Stimulated activated effector memory CD8-positive, alpha-beta T cell treated with anti-CD3 and anti-CD28 coated beads, Interleukin-12 subunit alpha, Interleukin-12 subunit beta, amount 100 ng/mL, for 72 hours (primary cell): ENCODE measurements around the gene ZNF655.
"Not testable (repeated sequence)": the region's sequence is repeated elsewhere in the genome, so short reads cannot be mapped to it uniquely, and the experiment has no call there.

ENCODE experiments used
- ATAC-seq: fragments of 150-1000 bp; cut with Tn5 transposase; 2 replicates; pipeline ENCODE4 v1.10.0; 2021
- DNase-seq, 2 donors: peaks; one replicate each; pipeline ENCODE4 v3.0.0; 2021 to 2022; ENCODE audit warnings: low spot score in 2 of 2
- H3K27ac Mint-ChIP-seq: one replicate; pipeline ENCODE4 v1.8.0; 2022; ENCODE audit warnings: mild to moderate bottlenecking, mixed read lengths
- H3K36me3 Mint-ChIP-seq: one replicate; pipeline ENCODE4 v1.8.0; 2022; ENCODE audit warnings: mild to moderate bottlenecking, mixed read lengths
- H3K4me1 Mint-ChIP-seq: one replicate; pipeline ENCODE4 v1.8.0; 2022; ENCODE audit warnings: mixed read lengths
- H3K4me3 Mint-ChIP-seq: one replicate; pipeline ENCODE4 v1.8.0; 2022; ENCODE audit warnings: mild to moderate bottlenecking, mixed read lengths
- H3K9me3 Mint-ChIP-seq: one replicate; pipeline ENCODE4 v1.8.0; 2022; ENCODE audit warnings: mixed read lengths

Gene ZNF655

DNA sequence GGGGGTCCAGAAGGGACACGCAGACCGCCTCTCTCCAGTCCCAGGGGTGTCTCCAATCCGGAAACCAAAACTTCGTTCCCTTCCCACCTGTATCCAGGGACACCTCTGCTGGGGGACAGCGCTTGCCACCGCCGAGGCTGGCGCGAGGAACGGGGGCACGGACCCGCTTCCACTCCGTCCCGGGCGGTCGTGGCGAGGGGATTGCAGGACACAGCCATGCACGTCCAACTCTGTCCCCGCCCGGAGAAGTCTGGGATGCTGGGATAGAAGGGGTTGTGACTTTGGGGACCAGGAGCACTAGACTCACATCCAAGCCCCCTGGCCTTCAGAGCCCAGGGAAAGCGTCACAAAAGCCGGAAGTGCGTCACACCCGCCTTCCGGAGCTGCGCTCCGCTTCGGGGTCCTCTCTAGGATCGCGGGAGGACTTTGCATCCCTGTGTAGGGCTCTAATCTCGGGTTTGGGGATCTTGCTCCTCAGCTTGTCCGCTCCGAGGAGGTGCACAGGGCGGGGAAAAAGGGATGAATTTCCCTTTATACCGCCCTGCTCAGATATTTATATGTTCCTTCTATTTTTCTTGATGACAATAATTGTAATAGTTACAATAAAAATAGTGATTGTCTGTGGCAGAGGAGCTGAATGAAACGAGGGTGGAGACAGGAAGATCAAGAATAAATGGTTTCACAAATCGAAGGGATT lies 6.5 kb upstream of the ZNF655 start, which contains the start of gene FAM200A:
FAM200A (minus strand) TSS at position 348 of the 697 bp plus-strand sequence. CDS start 3,707 bp downstream, outside the sequence.
- ATAC-seq = peak; percentile 99
- peak within 1 kb of the TSS; percentile 90 for H3K4me3 Mint-ChIP-seq
- peak; percentile 64 to 87 for DNase-seq
- H3K9me3 Mint-ChIP-seq = no peaks in the 10 kb centered on the region
- H3K4me1 Mint-ChIP-seq = peaks cover 18% of the 10 kb centered on the region
- peak within 1 kb of the TSS; percentile 95 for H3K27ac Mint-ChIP-seq
- peaks cover 35% of the 10 kb centered on the region for H3K36me3 Mint-ChIP-seq

DNA sequence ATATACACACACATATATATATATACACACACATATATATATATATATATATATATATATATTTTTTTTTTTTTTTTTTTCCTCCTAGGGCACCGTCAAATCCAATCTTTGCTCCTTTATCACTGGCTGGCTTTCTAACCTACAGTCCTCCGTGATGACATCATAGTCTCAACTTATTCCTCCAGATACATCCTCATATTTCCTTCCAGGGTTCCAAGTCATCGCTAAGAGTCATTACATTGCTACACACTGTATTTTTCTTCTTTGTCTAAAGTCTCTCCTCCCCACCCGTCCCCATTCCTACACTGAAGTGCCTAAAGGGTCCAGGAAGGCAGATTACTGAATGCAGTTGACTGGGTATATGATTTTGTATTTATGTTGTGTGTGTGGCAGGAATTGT lies 5.4 kb upstream of the ZNF655 start:
- DNase-seq (no peak), ATAC-seq (no peak)
- Mint-ChIP-seq H3K4me3 (no peak overlapping the region), H3K36me3 (peaks cover 43% of the 10 kb centered on the region), H3K27ac (no peak overlapping the region), H3K4me1 (peaks cover 28% of the 10 kb centered on the region), H3K9me3 (no peaks in the 10 kb centered on the region)

DNA sequence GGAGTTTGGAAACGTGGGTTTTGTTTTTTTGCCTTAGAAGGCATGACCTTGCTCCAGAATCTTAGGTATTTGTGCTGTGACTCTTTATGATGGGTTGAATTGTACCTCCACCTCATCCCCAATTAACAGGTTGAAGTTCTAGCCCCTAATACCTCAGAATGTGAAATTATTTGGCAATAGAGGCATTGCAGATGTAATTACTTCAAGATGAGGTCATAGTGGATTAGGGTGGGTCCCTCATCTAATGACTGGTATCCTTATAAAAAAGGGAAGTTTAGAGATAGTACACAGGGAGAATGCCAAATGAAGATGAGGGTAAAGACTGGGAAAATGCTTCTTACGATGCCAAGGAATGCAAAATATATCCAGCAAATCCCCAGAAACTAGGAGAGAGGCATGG lies 3.5 kb upstream of the ZNF655 start:
- H3K27ac Mint-ChIP-seq = peak overlapping the region; percentile 57
- no peaks in the 10 kb centered on the region for H3K9me3 Mint-ChIP-seq
- H3K4me3 Mint-ChIP-seq = no peak overlapping the region
- ATAC-seq = no peak
- H3K4me1 Mint-ChIP-seq = peaks cover 30% of the 10 kb centered on the region
- peaks cover 62% of the 10 kb centered on the region for H3K36me3 Mint-ChIP-seq
- no peak for DNase-seq

DNA sequence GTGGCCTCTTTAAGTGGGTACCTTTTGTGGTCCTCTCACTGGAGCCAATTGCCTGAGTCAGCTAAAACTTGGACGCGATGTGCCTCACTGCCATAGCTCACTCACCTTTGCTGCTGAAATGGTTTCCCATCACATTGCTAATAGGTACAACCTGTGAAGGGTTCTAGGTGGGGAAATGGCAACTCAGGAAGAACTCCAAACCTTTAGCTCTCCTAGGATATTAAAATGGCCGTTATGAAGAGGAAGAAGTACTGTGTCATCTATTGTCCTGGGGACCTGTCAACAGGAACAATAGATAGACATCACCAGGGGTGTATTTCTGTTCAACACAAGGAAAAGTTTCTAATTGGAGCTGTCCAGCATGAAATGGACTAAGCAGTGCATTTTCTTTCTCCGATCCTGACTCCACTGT lies 1.2 kb upstream of the ZNF655 start:
- Mint-ChIP-seq H3K4me3 (peak overlapping the region; percentile 100), H3K4me1 (peaks cover 32% of the 10 kb centered on the region), H3K27ac (peak overlapping the region; percentile 100), H3K9me3 (no peaks in the 10 kb centered on the region), H3K36me3 (peaks cover 84% of the 10 kb centered on the region)
- ATAC-seq = no peak
- DNase-seq = no peak

DNA sequence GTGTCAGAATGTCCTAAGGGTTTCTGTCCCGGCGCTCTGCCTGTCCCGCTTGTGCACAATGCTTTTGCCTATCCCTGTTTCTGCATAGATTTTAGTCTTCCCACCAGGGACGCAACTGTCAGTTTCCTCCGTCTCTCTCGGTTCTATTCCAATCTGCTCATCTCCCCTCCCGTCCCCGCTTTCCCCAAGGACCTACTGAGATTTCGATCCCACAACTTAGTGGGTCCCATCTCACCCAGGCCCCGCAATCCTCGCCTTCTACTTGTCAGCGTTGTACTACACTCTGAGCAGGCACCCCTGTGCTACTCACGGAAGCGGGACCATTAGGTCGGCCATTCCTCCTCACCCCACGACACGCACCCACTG lies 519 bp upstream of the ZNF655 start:
- ATAC-seq (peak; percentile 71), DNase-seq (no peak)
- Mint-ChIP-seq H3K9me3 (no peaks in the 10 kb centered on the region), H3K36me3 (peaks cover 91% of the 10 kb centered on the region), H3K4me3 (peak overlapping the region; percentile 100), H3K4me1 (peaks cover 36% of the 10 kb centered on the region), H3K27ac (peak overlapping the region; percentile 100)

DNA sequence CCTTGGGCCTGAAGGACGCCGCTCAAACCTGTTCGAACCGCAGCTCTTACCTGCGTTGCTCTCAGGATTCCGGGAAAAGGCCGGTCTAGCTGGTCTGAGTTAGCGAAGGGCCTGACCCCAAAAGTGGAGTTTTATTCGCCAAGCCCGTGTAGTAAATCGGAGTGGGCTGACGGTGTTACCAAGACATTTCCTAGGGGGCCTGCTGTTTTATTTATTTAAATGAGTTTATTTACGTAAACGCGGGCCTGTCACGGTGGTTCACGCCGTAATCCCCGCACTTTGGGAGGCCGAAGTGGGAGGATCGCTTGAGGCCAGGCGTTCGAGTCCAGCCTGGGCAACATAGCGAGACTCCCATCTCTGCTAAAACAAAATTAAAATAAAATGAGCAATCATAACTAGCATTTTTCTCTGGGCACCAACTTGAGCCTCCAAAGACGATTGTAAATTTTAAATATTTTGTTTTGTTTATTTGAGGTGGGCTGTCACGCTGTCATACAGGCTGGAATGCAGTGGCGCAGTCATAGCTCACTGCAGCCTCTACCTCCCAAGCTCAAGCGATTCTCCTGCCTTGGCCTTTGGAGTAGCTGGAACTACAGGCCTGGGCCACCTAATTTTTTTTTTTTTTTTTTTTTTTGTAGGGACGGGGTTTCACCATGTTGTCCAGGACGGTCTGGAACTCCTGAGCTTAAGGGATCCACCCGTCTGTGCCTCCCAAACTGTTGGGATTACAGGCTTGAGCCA lies 903 bp downstream of the ZNF655 start:
- Mint-ChIP-seq H3K4me3 (peak overlapping the region; percentile 100), H3K27ac (peak overlapping the region; percentile 100), H3K4me1 (peaks cover 51% of the 10 kb centered on the region), H3K36me3 (peaks cover 100% of the 10 kb centered on the region), H3K9me3 (no peaks in the 10 kb centered on the region)
- ATAC-seq (no peak), DNase-seq (no peak)

DNA sequence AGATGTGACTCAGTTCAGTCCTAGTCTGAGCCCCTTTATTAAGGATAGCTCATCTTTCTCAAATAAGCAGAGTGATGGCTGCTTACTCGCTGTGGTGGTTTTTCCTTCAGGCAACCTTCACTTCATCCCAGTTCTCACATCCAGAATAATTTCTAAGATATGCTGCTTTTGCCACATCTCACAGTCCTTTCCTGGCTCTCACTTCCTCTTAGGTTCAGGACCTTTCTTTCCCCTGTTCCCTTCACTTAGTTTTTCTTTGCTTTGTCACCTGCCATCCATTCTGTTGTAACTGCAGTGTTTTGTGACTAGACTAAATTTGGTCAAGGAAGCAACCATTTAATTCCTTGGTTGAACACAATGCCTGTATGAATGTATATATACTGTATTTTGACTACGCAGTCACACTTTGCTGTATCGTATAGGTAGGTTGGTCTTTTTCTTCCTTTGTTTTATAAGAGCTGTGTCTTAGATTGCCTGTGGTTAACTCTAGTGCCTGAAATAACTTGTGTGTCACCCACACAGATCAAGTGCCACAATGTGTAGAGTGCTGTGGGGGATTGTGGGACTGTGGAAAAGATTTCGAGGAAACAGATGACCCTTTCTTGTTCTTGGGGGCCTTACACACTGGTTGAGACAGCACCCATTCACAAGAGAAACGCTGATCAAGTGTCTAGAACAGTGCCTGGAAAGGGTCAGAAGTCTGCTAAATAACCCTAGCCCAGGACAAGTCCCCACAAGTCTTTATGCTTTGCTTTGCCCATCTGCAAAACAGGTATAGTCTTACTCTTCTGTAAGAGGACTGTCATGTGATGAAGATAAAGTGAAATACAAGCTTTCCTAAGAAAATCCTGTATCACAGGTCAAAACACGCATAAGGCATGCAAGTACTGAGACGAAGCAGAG lies 2.6 kb downstream of the ZNF655 start:
- peaks cover 52% of the 10 kb centered on the region for H3K4me1 Mint-ChIP-seq
- DNase-seq = no peak
- peak overlapping the region; percentile 100 for H3K4me3 Mint-ChIP-seq
- no peaks in the 10 kb centered on the region for H3K9me3 Mint-ChIP-seq
- ATAC-seq = no peak
- peaks cover 100% of the 10 kb centered on the region for H3K36me3 Mint-ChIP-seq
- peak overlapping the region; percentile 100 for H3K27ac Mint-ChIP-seq

DNA sequence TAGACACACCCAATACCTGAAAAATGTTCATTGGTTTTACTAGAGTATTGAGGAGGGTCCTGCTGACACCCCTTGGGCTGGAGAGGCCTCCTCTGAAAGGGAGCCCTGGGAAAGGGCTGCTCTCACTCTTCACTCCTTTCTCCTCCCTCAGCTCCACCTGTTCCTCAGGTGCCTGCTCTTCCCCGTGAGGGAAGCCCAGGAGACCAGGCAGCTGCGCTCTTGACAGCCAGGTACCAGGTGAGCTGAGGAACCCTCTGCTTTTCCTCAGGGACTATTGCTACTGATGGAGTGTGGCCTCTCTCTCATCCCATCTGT lies 3.3 kb downstream of the ZNF655 start:
- Mint-ChIP-seq H3K4me1 (peaks cover 52% of the 10 kb centered on the region), H3K36me3 (peaks cover 100% of the 10 kb centered on the region), H3K9me3 (no peaks in the 10 kb centered on the region), H3K27ac (peak overlapping the region; percentile 84), H3K4me3 (no peak overlapping the region)
- DNase-seq (no peak), ATAC-seq (no peak)

DNA sequence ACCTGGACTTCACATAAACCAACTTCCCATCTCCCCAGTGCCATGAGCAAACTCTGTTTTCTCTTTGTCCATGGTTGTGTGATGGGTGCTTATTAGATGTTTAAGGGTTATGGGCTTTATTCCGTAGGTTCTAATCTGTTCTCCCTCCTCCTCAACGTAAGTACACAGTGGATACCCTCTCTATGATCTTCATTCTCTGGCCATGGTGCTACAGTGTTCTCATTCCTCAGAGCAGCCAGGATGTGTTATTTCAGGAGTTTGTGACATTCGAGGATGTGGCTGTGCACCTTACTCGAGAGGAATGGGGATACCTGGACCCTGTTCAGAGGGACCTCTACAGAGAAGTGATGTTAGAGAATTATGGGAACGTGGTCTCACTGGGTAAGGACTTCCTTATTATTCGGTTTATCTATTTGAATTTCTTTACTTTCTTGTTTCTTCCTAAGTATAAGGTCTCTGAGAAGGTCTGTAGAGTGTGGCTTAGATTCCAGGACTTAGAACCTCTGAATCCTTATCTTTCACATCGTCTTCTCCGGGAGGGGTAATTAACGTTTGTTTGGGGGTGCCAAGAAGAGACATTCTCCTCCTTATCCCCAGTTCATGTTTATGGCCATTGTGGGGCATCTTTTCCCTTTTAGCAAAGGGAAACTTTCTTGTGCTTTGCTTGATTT lies 3.8 kb downstream of the ZNF655 start:
- H3K9me3 Mint-ChIP-seq = no peaks in the 10 kb centered on the region
- peak overlapping the region; percentile 17 for H3K4me3 Mint-ChIP-seq
- H3K4me1 Mint-ChIP-seq = peaks cover 49% of the 10 kb centered on the region
- H3K27ac Mint-ChIP-seq = peak overlapping the region; percentile 84
- ATAC-seq (no peak), DNase-seq (no peak)
- H3K36me3 Mint-ChIP-seq = peaks cover 100% of the 10 kb centered on the region

DNA sequence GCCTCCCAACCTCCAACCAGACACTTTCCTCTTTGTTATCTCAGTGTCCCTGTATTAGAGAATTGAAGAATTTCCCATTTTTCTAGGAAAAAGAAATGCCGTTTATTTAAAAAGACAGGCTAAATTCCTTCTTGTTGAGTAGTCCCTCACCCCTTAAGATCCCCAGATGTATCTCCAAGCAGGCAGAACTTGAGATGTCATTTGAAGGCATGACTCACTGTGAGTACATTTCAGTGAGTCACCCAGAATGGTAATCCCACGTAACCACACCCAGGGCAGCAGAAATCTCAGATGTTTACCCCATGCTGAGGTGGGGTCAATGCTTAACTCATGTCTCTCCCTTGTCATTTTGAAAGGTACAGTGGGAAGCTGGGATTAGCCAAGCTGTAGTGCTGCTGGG lies 4.4 kb downstream of the ZNF655 start:
- Mint-ChIP-seq H3K4me3 (peak overlapping the region; percentile 17), H3K4me1 (peaks cover 45% of the 10 kb centered on the region), H3K36me3 (peaks cover 100% of the 10 kb centered on the region), H3K27ac (peak overlapping the region; percentile 84), H3K9me3 (no peaks in the 10 kb centered on the region)
- peak; percentile 79 for ATAC-seq
- DNase-seq = peak in 1 of 2 donors; percentile 62

DNA sequence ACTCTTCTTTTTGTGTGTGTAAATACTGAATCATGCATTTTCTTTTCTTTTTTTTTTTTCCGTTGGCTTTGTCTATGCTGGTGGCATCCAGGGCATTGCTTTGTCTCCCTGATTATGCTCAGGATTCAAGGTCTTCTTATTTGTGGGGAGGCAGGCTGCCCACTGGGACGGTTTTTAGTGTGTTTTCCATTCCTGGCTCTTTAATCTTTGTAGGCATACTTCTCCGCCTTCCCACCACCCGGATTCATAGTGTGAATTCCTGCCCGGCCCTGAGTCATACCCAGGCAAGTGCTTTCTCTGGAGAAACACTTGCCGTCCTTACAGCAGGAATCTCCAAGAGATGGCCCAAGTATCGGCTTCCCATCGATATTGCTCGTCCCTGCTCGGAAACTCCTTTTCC lies 5.2 kb downstream of the ZNF655 start:
- Mint-ChIP-seq H3K4me1 (peaks cover 41% of the 10 kb centered on the region), H3K9me3 (no peaks in the 10 kb centered on the region), H3K36me3 (peaks cover 100% of the 10 kb centered on the region), H3K27ac (peak overlapping the region; percentile 84), H3K4me3 (no peak overlapping the region)
- DNase-seq (no peak), ATAC-seq (no peak)

DNA sequence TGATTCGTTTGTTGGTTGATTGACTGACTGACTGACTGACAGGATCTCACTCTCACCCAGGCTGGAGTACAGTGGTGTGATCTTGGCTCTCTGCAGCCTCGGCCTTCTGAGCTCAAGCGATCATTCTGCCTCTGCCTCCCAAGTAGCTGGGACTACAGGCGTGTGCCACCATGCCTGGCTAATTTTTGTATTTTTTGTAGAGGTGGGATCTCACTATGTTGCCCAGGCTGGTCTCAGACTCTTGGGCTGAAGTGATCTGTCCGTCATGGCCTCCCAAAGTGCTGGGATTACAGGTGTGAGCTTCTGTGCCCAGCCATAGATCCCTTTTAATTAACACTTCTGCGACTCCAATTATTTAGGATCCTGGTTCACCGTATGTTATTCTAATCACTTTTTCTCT lies 10.3 kb downstream of the ZNF655 start:
- H3K4me1 Mint-ChIP-seq, ATAC-seq, H3K4me3 Mint-ChIP-seq, H3K9me3 Mint-ChIP-seq, H3K27ac Mint-ChIP-seq, DNase-seq: not testable (repeated sequence)
- H3K36me3 Mint-ChIP-seq = peaks cover 100% of the 10 kb centered on the region

DNA sequence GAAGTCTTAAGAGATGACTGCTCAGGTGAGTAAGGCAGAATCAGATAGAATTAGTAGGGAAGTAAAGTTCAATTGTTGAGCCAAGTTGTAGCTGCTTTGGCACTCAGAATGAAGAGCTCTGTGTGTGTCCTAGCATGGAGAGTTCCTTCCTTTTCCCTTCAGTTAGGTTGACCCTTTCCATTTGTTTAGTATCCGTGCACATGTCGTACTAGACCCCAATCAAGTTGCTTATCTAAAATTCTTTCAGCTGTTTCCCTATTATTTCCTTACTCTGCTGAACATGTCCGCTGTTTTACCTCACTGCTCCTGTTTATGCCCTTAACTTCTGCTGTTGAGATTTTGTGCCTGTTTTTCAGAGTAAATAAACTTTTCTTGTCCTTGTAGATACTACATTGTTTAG lies 13.3 kb downstream of the ZNF655 start:
- DNase-seq (no peak), ATAC-seq (no peak)
- H3K4me1 Mint-ChIP-seq = no peaks in the 10 kb centered on the region
- peak overlapping the region; percentile 41 for H3K27ac Mint-ChIP-seq
- no peaks in the 10 kb centered on the region for H3K9me3 Mint-ChIP-seq
- H3K36me3 Mint-ChIP-seq = peaks cover 73% of the 10 kb centered on the region
- H3K4me3 Mint-ChIP-seq = no peak overlapping the region

DNA sequence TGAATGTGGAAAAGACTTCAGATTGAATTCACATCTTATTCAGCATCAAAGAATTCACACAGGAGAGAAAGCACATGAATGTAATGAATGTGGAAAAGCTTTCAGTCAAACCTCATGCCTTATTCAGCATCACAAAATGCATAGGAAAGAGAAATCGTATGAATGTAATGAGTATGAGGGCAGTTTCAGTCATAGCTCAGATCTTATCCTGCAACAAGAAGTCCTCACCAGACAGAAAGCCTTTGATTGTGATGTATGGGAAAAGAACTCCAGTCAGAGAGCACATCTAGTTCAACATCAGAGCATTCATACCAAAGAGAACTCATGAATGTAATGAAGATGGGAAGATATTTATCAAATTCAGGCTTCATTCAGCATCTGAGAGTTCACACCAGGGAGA lies 14.8 kb downstream of the ZNF655 start:
- peaks cover 58% of the 10 kb centered on the region for H3K36me3 Mint-ChIP-seq
- H3K9me3 Mint-ChIP-seq = no peaks in the 10 kb centered on the region
- H3K27ac Mint-ChIP-seq = peak overlapping the region; percentile 9
- DNase-seq (no peak), ATAC-seq (no peak)
- H3K4me1 Mint-ChIP-seq = no peaks in the 10 kb centered on the region
- no peak overlapping the region for H3K4me3 Mint-ChIP-seq

DNA sequence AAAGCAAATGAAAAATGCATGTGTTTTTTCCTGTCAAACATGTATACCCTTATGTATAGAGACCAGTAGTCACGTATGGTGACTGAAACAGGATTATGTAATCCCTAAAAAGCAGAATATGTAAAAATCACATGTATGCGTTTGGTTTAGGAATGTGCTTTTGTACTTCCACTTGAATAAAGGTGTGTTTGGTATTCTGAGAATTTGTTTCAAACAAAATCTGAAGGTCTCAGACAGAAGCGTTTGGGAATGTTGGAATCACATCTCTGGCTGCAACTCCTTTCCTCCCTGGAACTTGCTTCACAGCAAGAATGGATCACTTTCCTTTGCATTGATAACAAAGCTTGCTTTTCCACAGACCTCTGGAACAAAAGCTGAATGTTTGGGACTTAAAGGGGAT lies 17.8 kb downstream of the ZNF655 start:
- no peaks in the 10 kb centered on the region for H3K9me3 Mint-ChIP-seq
- peak in 1 of 2 donors; percentile 17 for DNase-seq
- H3K36me3 Mint-ChIP-seq = peaks cover 28% of the 10 kb centered on the region
- no peak overlapping the region for H3K4me3 Mint-ChIP-seq
- no peak overlapping the region for H3K27ac Mint-ChIP-seq
- no peak for ATAC-seq
- peaks cover 20% of the 10 kb centered on the region for H3K4me1 Mint-ChIP-seq
